Activated CD4-positive, alpha-beta T cell treated with anti-CD3 and anti-CD28 coated beads, Interleukin-2, amount 10 ng/mL, durations not matched to agents 7 days and 5 days (primary cell): ENCODE data around the gene KRTAP10-8. TPM values are rescaled to one million over a fixed set of nuclear protein-coding genes. Genes with fewer than 3 reads are reported as not detected.

Experiments
- total RNA-seq, 2 experiments: library from RNA; stranded (reverse); gene quantifications; one replicate each; pipeline ENCODE4 v1.2.3, GENCODE V29; 2021

KRTAP10-8 gene
- total RNA-seq, 2 experiments from 2014 or later = not detected

Other genes with a start within 250 kb of the KRTAP10-8 start
- 1 to 10 TPM; 5.0 to 5.1 TPM for gene LRRC3, start 156.6 kb upstream of the KRTAP10-8 start, total RNA-seq
- gene KRTAP10-1, start 71.9 kb upstream of the KRTAP10-8 start, total RNA-seq = not detected
- not detected for gene KRTAP10-2, start 60.6 kb upstream of the KRTAP10-8 start, total RNA-seq
- not detected for gene KRTAP10-3, start 53.3 kb upstream of the KRTAP10-8 start, total RNA-seq
- gene KRTAP10-4, start 38.4 kb upstream of the KRTAP10-8 start, total RNA-seq = not detected
- not detected for gene KRTAP10-5, start 31.5 kb upstream of the KRTAP10-8 start, total RNA-seq
- not detected for gene KRTAP10-6, start 19.6 kb upstream of the KRTAP10-8 start, total RNA-seq
- gene KRTAP10-7, start 11.5 kb upstream of the KRTAP10-8 start, total RNA-seq = not detected
- gene KRTAP10-9, start 15.0 kb downstream of the KRTAP10-8 start, total RNA-seq = not detected
- gene KRTAP10-10, start 25.3 kb downstream of the KRTAP10-8 start, total RNA-seq = not detected
- not detected for gene KRTAP10-11, start 34.3 kb downstream of the KRTAP10-8 start, total RNA-seq
- not detected for gene KRTAP12-4, start 42.6 kb downstream of the KRTAP10-8 start, total RNA-seq
- gene KRTAP12-3, start 45.9 kb downstream of the KRTAP10-8 start, total RNA-seq = not detected
- gene KRTAP12-2, start 54.8 kb downstream of the KRTAP10-8 start, total RNA-seq = not detected
- gene KRTAP12-1, start 70.1 kb downstream of the KRTAP10-8 start, total RNA-seq = not detected
- gene KRTAP10-12, start 85.1 kb downstream of the KRTAP10-8 start, total RNA-seq = not detected
- gene TSPEAR, start 99.5 kb downstream of the KRTAP10-8 start, total RNA-seq = not detected
- gene UBE2G2, start 189.7 kb downstream of the KRTAP10-8 start, total RNA-seq = 100 to 1,000 TPM in 1 of 2 experiments, 10 to 100 TPM in 1; 95.8 to 103 TPM
- 10 to 100 TPM; 91.1 to 97.9 TPM for gene SUMO3, start 206.0 kb downstream of the KRTAP10-8 start, total RNA-seq